ENCODE measurements around the gene CDH13.

CDH13 gene

GRCh38 chr16:82643936-82644630 lies 17.3 kb downstream of the CDH13 start:
- DNase-seq (ENCODE audit: extremely low read depth, insufficient read length), result no peak
- no peak overlapping the region for H3K4me3 ChIP-seq (replicated peaks; ENCODE audit: low read depth, low read length)
- H3K27me3 ChIP-seq (replicated peaks; ENCODE audit: control insufficient read depth, insufficient read depth, low read length), result no peaks in the 10 kb centered on the region
- no peaks in the 10 kb centered on the region for H3K36me3 ChIP-seq (ENCODE audit: control insufficient read depth, insufficient read depth, low read length)
- TF ChIP-seq CTCF (IDR thresholded peaks at IDR 0.05; ENCODE audit: insufficient read depth, low read length, poor library complexity, severe bottlenecking), result no peak

GRCh38 chr16:82646504-82646903 lies 19.7 kb downstream of the CDH13 start:
- no peak for TF ChIP-seq CTCF (IDR thresholded peaks at IDR 0.05; ENCODE audit: insufficient read depth, low read length, poor library complexity, severe bottlenecking)
- Histone ChIP-seq H3K36me3 (ENCODE audit: control insufficient read depth, insufficient read depth, low read length) (no peaks in the 10 kb centered on the region), H3K4me3 (replicated peaks; ENCODE audit: low read depth, low read length) (no peak overlapping the region), H3K27me3 (replicated peaks; ENCODE audit: control insufficient read depth, insufficient read depth, low read length) (no peaks in the 10 kb centered on the region)
- no peak for DNase-seq (ENCODE audit: extremely low read depth, insufficient read length)

GRCh38 chr16:82649766-82650165 lies 23.0 kb downstream of the CDH13 start:
- DNase-seq (ENCODE audit: extremely low read depth, insufficient read length), result no peak
- Histone ChIP-seq H3K4me3 (replicated peaks; ENCODE audit: low read depth, low read length) (no peak overlapping the region), H3K36me3 (ENCODE audit: control insufficient read depth, insufficient read depth, low read length) (no peaks in the 10 kb centered on the region), H3K27me3 (replicated peaks; ENCODE audit: control insufficient read depth, insufficient read depth, low read length) (no peaks in the 10 kb centered on the region)
- no peak for TF ChIP-seq CTCF (IDR thresholded peaks at IDR 0.05; ENCODE audit: insufficient read depth, low read length, poor library complexity, severe bottlenecking)

- DNase-seq (ENCODE audit: extremely low read depth, insufficient read length), result no peak
- no peaks in the 10 kb centered on the region for H3K27me3 ChIP-seq (replicated peaks; ENCODE audit: control insufficient read depth, insufficient read depth, low read length)
- no peak for TF ChIP-seq CTCF (IDR thresholded peaks at IDR 0.05; ENCODE audit: insufficient read depth, low read length, poor library complexity, severe bottlenecking)
- H3K4me3 ChIP-seq (replicated peaks; ENCODE audit: low read depth, low read length), result no peak overlapping the region
- H3K36me3 ChIP-seq (ENCODE audit: control insufficient read depth, insufficient read depth, low read length), result no peaks in the 10 kb centered on the region
Measured at GRCh38 chr16:82650804-82651203, 24.0 kb downstream of the CDH13 start.

- H3K36me3 ChIP-seq (ENCODE audit: control insufficient read depth, insufficient read depth, low read length), result no peaks in the 10 kb centered on the region
- no peak for TF ChIP-seq CTCF (IDR thresholded peaks at IDR 0.05; ENCODE audit: insufficient read depth, low read length, poor library complexity, severe bottlenecking)
- peak; percentile 62 for DNase-seq (ENCODE audit: extremely low read depth, insufficient read length)
- no peaks in the 10 kb centered on the region for H3K27me3 ChIP-seq (replicated peaks; ENCODE audit: control insufficient read depth, insufficient read depth, low read length)
- peak overlapping the region; percentile 37 for H3K4me3 ChIP-seq (replicated peaks; ENCODE audit: low read depth, low read length)
Measured at GRCh38 chr16:82651921-82652601, 25.3 kb downstream of the CDH13 start.
